ENCODE measurements around the gene CXXC1.
"Not testable (repeated sequence)": the region's sequence is repeated elsewhere in the genome, so short reads cannot be mapped to it uniquely, and the experiment has no call there.

The CXXC1 gene

GRCh38 chr18:50274044-50274442 is 13.4 kb downstream of the CXXC1 start:
- no peak for DNase-seq

- DNase-seq: no peak
These were observed 14.1 kb downstream of the CXXC1 start for GRCh38 chr18:50273203-50274043.

- no peak for DNase-seq
These were observed 14.9 kb downstream of the CXXC1 start for GRCh38 chr18:50272568-50272967.

- DNase-seq: no peak
These were observed 19.3 kb downstream of the CXXC1 start for GRCh38 chr18:50268022-50268747.

GRCh38 chr18:50266248-50266704 is 21.2 kb downstream of the CXXC1 start, which contains the start of gene CFAP53:
CFAP53 (minus strand) TSS chr18:50266495; CDS start chr18:50266404, 91 bp downstream.
- peak in 1 of 2 experiments; percentile 59 for DNase-seq

GRCh38 chr18:50262977-50263376 is 24.5 kb downstream of the CXXC1 start:
- DNase-seq: no peak

GRCh38 chr18:50250935-50251334 is 36.6 kb downstream of the CXXC1 start:
- DNase-seq: no peak

- DNase-seq: no peak
These were observed 37.9 kb downstream of the CXXC1 start for GRCh38 chr18:50249576-50249975.

GRCh38 chr18:50247561-50247960 is 39.9 kb downstream of the CXXC1 start:
- DNase-seq: no peak

- not testable (repeated sequence) for DNase-seq
These were observed 45.7 kb downstream of the CXXC1 start for GRCh38 chr18:50241768-50242167.

GRCh38 chr18:50240080-50240563 is 47.4 kb downstream of the CXXC1 start:
- DNase-seq: no peak

- no peak for DNase-seq
These were observed 55.1 kb downstream of the CXXC1 start for GRCh38 chr18:50232419-50232818.

Data from NCI-H187 (cell line).